Measurements from ENCODE around the gene TMEM51.

TMEM51 gene

GRCh38 chr1:15222653-15223303 lies 69.2 kb downstream of the TMEM51 start:
- DNase-seq, result no peak

- no peak for DNase-seq
Measured at GRCh38 chr1:15224259-15224869, 70.8 kb downstream of the TMEM51 start.

GRCh38 chr1:15224974-15225373 lies 71.4 kb downstream of the TMEM51 start:
- DNase-seq, result no peak

GRCh38 chr1:15225461-15225860 lies 71.9 kb downstream of the TMEM51 start:
- DNase-seq, result no peak

GRCh38 chr1:15226388-15227255 lies 73.1 kb downstream of the TMEM51 start:
- DNase-seq, result no peak

- no peak for DNase-seq
Measured at GRCh38 chr1:15229707-15230131, 76.2 kb downstream of the TMEM51 start.

GRCh38 chr1:15231714-15232201 lies 78.2 kb downstream of the TMEM51 start:
- peak; percentile 83 for DNase-seq

GRCh38 chr1:15233689-15234088 lies 80.1 kb downstream of the TMEM51 start:
- no peak for DNase-seq

GRCh38 chr1:15236321-15236721 lies 82.8 kb downstream of the TMEM51 start:
- no peak for DNase-seq

GRCh38 chr1:15236746-15237145 lies 83.2 kb downstream of the TMEM51 start:
- no peak for DNase-seq

- DNase-seq, result no peak
Measured at GRCh38 chr1:15238789-15239188, 85.2 kb downstream of the TMEM51 start.

- no peak for DNase-seq
Measured at GRCh38 chr1:15242766-15243165, 89.2 kb downstream of the TMEM51 start.

- no peak for DNase-seq
Measured at GRCh38 chr1:15243275-15244043, 89.9 kb downstream of the TMEM51 start.

GRCh38 chr1:15244813-15245212 lies 91.3 kb downstream of the TMEM51 start:
- DNase-seq, result no peak

GRCh38 chr1:15245593-15246360 lies 92.2 kb downstream of the TMEM51 start:
- DNase-seq, result no peak

GRCh38 chr1:15246960-15247614 lies 93.5 kb downstream of the TMEM51 start, which contains the start of gene FHAD1:
TSS of gene FHAD1 (plus strand) at chr1:15247223. CDS start at chr1:15251785, 4,562 bp downstream.
- peak; percentile 50 for DNase-seq

- peak; percentile 25 for DNase-seq
Measured at GRCh38 chr1:15248216-15248615, 94.7 kb downstream of the TMEM51 start.

GRCh38 chr1:15249081-15249480 lies 95.5 kb downstream of the TMEM51 start:
- peak; percentile 84 for DNase-seq

- no peak for DNase-seq
Measured at GRCh38 chr1:15251857-15252835, 98.6 kb downstream of the TMEM51 start.

- no peak for DNase-seq
Measured at GRCh38 chr1:15254559-15254958, 101.0 kb downstream of the TMEM51 start.

Measured in activated CD4-positive, alpha-beta T cell treated with anti-CD3 and anti-CD28 coated beads, Interleukin-2, amount 50 U/mL, for 16 hours (primary cell).